Measurements from ENCODE around the gene COL6A1. TPM values are rescaled to one million over a fixed set of nuclear protein-coding genes. Genes with fewer than 3 reads are reported as not detected.

The COL6A1 gene
- polyA plus RNA-seq, 1 of the 3 experiments (the other 2 are of a cell fraction): 107 TPM

DNA sequence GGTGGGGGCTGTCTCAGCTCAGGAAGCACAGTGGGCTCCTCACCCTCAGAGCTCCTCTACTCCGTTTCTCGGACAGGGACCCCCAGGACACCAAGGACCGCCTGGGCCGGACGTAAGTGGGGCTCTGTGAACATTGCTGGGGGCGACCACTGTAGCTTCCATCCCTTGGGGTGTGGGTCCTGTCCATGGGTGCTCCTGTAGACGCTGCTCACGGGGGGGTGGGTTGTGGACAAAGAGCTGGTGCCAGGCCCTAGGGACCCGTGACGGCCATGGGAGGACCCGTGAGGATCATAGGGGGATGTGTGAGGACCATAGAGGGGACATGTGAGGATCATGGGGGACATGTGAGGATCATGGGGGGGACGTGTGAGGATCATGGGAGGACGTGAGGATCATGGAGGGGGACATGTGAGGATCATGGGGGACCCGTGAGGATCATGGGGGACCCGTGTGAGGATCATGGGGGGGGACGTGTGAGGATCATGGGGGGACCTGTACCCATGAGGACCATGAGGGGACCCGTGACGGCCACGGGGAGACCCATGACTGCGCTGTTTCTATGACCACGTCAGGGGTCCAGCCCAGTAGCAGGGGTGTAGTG, 18.1 kb downstream of the COL6A1 start:
- Histone ChIP-seq H3K4me3 (ENCODE audit: low read depth in 2 of 2, low read length in 1 of 2) (no peak overlapping the region), H3K79me2 (ENCODE audit: insufficient read depth) (no peaks in the 10 kb centered on the region), H3K9me3 (no peaks in the 10 kb centered on the region), H2AFZ (ENCODE audit: low read depth) (no peak overlapping the region), H3K36me3 (replicated peaks in 1 of 2; ENCODE audit: control insufficient read depth in 1 of 2, insufficient read depth in 2 of 2, low read length in 1 of 2) (peaks cover 0 to 12% of the 10 kb centered on the region in 2 experiments), H3K4me1 (ENCODE audit: control insufficient read depth in 1 of 2, insufficient read depth in 2 of 2, low read depth in 1 of 2, low read length in 1 of 2) (no peaks in the 10 kb centered on the region), H3K27ac (ENCODE audit: low read depth in 2 of 2, low read length in 1 of 2) (no peak overlapping the region), H3F3A (replicated peaks; ENCODE audit: insufficient read depth) (no peaks in the 10 kb centered on the region), H3K27me3 (ENCODE audit: insufficient read depth) (no peaks in the 10 kb centered on the region), H3K4me2 (no peak overlapping the region), H4K20me1 (ENCODE audit: insufficient read depth) (no peaks in the 10 kb centered on the region), H3K9me2 (no peaks in the 10 kb centered on the region), H3K9ac (no peak overlapping the region)
- no peak for DNase-seq
- ChIA-PET POLR2A (no interaction called here), CTCF (no interaction called here)
- TF ChIP-seq NFIC (IDR thresholded peaks at IDR 0.05; ENCODE audit: borderline replicate concordance) (no peak), CTCF (IDR thresholded peaks at IDR 0.05) (no peak), FOSL2 (IDR thresholded peaks at IDR 0.05; ENCODE audit: borderline replicate concordance, low read depth) (no peak), MEF2A (IDR thresholded peaks at IDR 0.05; ENCODE audit: borderline replicate concordance, low read depth) (no peak), MAX (IDR thresholded peaks at IDR 0.05; ENCODE audit: low read depth) (no peak), FOXM1 (IDR thresholded peaks at IDR 0.05; ENCODE audit: low read depth) (no peak), RFX5 (IDR thresholded peaks at IDR 0.05; ENCODE audit: low read length) (no peak), MXI1 (IDR thresholded peaks at IDR 0.05; ENCODE audit: low read depth, low read length) (no peak), SIN3A (IDR thresholded peaks at IDR 0.05; ENCODE audit: borderline replicate concordance, low read depth, low read length) (no peak), RCOR1 (IDR thresholded peaks at IDR 0.05; ENCODE audit: low read length) (no peak), IRF3 (IDR thresholded peaks at IDR 0.05; ENCODE audit: low read depth, low read length) (no peak), PBX3 (IDR thresholded peaks at IDR 0.05) (no peak)
- TF ChIP-seq, protein P1, sequence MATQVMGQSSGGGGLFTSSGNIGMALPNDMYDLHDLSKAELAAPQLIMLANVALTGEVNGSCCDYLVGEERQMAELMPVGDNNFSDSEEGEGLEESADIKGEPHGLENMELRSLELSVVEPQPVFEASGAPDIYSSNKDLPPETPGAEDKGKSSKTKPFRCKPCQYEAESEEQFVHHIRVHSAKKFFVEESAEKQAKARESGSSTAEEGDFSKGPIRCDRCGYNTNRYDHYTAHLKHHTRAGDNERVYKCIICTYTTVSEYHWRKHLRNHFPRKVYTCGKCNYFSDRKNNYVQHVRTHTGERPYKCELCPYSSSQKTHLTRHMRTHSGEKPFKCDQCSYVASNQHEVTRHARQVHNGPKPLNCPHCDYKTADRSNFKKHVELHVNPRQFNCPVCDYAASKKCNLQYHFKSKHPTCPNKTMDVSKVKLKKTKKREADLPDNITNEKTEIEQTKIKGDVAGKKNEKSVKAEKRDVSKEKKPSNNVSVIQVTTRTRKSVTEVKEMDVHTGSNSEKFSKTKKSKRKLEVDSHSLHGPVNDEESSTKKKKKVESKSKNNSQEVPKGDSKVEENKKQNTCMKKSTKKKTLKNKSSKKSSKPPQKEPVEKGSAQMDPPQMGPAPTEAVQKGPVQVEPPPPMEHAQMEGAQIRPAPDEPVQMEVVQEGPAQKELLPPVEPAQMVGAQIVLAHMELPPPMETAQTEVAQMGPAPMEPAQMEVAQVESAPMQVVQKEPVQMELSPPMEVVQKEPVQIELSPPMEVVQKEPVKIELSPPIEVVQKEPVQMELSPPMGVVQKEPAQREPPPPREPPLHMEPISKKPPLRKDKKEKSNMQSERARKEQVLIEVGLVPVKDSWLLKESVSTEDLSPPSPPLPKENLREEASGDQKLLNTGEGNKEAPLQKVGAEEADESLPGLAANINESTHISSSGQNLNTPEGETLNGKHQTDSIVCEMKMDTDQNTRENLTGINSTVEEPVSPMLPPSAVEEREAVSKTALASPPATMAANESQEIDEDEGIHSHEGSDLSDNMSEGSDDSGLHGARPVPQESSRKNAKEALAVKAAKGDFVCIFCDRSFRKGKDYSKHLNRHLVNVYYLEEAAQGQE (IDR thresholded peaks at IDR 0.05; ENCODE audit: low read depth, low read length): no peak
- 69% methylated on average over 19 of the region's 21 CpGs for WGBS (ENCODE audit: low lambda C conversion rate)
